SK-N-SH treated with all-trans-retinoic acid at 6 μM for 48 hours (cell line): ENCODE measurements around the gene ABCA3.

ENCODE experiments used
- ATAC-seq: fragments of 200-7000 bp; cut with Tn5 transposase; 3 replicates; pipeline ENCODE4 v1.9.1; 2020; ENCODE audit warnings: mild to moderate bottlenecking, moderate library complexity
- CSDC2 ChIP-seq: fragments of 250-450 bp; sonication (Bioruptor Pico); IDR thresholded peaks from 2 replicates; pipeline ENCODE4 v1.5.0; 2020; ENCODE audit warnings: mild to moderate bottlenecking, moderate library complexity
- GLIS3 ChIP-seq: fragments of 250-450 bp; sonication (Bioruptor Pico); IDR thresholded peaks from 2 replicates; pipeline ENCODE4 v1.5.0; 2020; ENCODE audit warnings: mild to moderate bottlenecking, moderate library complexity
- OSR1 ChIP-seq: fragments of 250-450 bp; sonication (Bioruptor Pico); IDR thresholded peaks from 2 replicates; pipeline ENCODE4 v1.8.0; 2022; ENCODE audit warnings: moderate library complexity, mild to moderate bottlenecking, inconsistent platforms
- PATZ1 ChIP-seq: fragments of 250-450 bp; sonication (Bioruptor Pico); IDR thresholded peaks from 2 replicates; pipeline ENCODE4 v1.8.0; 2020; ENCODE audit warnings: mild to moderate bottlenecking, moderate library complexity, borderline replicate concordance
- POU6F1 ChIP-seq: fragments of 250-450 bp; sonication (Bioruptor Pico); IDR thresholded peaks from 2 replicates; pipeline ENCODE4 v1.8.0; 2021; ENCODE audit warnings: low read depth, mild to moderate bottlenecking, moderate library complexity, borderline replicate concordance
- PPARA ChIP-seq: fragments of 250-450 bp; sonication (Bioruptor Pico); IDR thresholded peaks from 2 replicates; pipeline ENCODE4 v1.5.0; 2020; ENCODE audit warnings: mild to moderate bottlenecking, borderline replicate concordance
- RARB ChIP-seq: fragments of 250-450 bp; sonication (Bioruptor Pico); IDR thresholded peaks from 2 replicates; pipeline ENCODE4 v1.8.0; 2021; ENCODE audit warnings: mild to moderate bottlenecking, moderate library complexity
- TCF4 ChIP-seq: fragments of 250-450 bp; sonication (Bioruptor Pico); IDR thresholded peaks from 2 replicates; pipeline ENCODE4 v1.8.0; 2021; ENCODE audit warnings: mild to moderate bottlenecking, moderate library complexity, borderline replicate concordance
- TOX ChIP-seq: fragments of 250-450 bp; sonication (Bioruptor Pico); IDR thresholded peaks from 2 replicates; pipeline ENCODE4 v1.8.0; 2021; ENCODE audit warnings: mild to moderate bottlenecking, moderate library complexity, borderline replicate concordance
- TSHZ2 ChIP-seq: fragments of 250-450 bp; sonication (Bioruptor Pico); IDR thresholded peaks from 2 replicates; pipeline ENCODE4 v1.5.0; 2020; ENCODE audit warnings: mild to moderate bottlenecking, moderate library complexity
- ZC3H10 ChIP-seq: fragments of 250-450 bp; sonication (Bioruptor Pico); IDR thresholded peaks from 2 replicates; pipeline ENCODE4 v1.5.1; 2021; ENCODE audit warnings: mild to moderate bottlenecking, moderate library complexity
- ZFP3 ChIP-seq: fragments of 250-450 bp; sonication (Bioruptor Pico); IDR thresholded peaks from 2 replicates; pipeline ENCODE4 v1.5.0; 2020; ENCODE audit warnings: mild to moderate bottlenecking, moderate library complexity
- ZNF8 ChIP-seq: fragments of 450-650 bp; formaldehyde crosslinking; IDR thresholded peaks from 2 replicates; pipeline ENCODE4 v1.5.0; 2020; ENCODE audit warnings: mild to moderate bottlenecking, moderate library complexity
- TF ChIP-seq, protein P1 (sequence below): fragments of 250-450 bp; sonication (Bioruptor Pico); IDR thresholded peaks from 2 replicates; pipeline ENCODE4 v1.5.1; 2020; ENCODE audit warnings: low read depth, mild to moderate bottlenecking, moderate library complexity
- TF ChIP-seq, protein P2 (sequence below): fragments of 250-450 bp; sonication (Bioruptor Pico); IDR thresholded peaks from 2 replicates; pipeline ENCODE4 v1.5.1; 2021; ENCODE audit warnings: mild to moderate bottlenecking, moderate library complexity

Gene ABCA3

GRCh38 chr16:2365397-2366294 is 25.1 kb upstream of the ABCA3 start (continued):
- TF ChIP-seq, protein P1, sequence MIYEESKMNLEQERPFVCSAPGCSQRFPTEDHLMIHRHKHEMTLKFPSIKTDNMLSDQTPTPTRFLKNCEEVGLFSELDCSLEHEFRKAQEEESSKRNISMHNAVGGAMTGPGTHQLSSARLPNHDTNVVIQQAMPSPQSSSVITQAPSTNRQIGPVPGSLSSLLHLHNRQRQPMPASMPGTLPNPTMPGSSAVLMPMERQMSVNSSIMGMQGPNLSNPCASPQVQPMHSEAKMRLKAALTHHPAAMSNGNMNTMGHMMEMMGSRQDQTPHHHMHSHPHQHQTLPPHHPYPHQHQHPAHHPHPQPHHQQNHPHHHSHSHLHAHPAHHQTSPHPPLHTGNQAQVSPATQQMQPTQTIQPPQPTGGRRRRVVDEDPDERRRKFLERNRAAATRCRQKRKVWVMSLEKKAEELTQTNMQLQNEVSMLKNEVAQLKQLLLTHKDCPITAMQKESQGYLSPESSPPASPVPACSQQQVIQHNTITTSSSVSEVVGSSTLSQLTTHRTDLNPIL (CRISPR knock-in tag): no peak
- TF ChIP-seq GLIS3 (CRISPR knock-in tag): no peak
- TF ChIP-seq TCF4 (CRISPR knock-in tag): no peak

DNA sequence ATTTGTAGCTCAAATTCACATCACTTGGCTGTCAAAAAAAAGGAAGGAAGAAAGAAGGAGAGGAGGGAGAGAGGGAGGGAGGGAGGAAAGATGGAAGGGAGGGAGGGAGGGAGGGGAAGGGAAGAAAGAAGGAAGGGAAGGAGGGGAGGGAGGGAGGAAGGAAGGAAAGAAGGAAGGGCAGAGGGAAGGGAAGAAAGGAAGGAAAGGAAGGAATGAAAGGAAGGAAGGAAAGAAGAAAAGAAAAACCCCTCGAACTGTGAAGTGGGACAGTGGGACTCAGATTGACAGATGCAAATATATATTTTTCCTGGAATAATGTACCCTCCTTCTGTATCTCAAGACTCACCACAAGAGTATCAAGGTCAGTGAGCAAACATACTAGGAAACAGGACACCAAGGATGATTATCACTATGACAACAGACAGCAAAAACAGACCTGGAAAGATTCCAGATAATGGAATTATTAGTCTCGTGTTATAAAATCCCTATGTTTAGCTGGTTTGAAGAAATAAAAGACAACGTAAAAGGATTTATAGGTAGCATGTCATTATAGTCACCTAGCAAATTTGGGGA is 24.2 kb upstream of the ABCA3 start:
- ATAC-seq: peak; percentile 74
- TF ChIP-seq OSR1 (CRISPR knock-in tag) (no peak), TCF4 (CRISPR knock-in tag) (peak; percentile 51; the same call in 1 of the 2 replicates), TSHZ2 (CRISPR knock-in tag) (no peak), ZFP3 (no peak), ZNF8 (CRISPR knock-in tag) (no peak)
- TF ChIP-seq, protein P1 (CRISPR knock-in tag): no peak

DNA sequence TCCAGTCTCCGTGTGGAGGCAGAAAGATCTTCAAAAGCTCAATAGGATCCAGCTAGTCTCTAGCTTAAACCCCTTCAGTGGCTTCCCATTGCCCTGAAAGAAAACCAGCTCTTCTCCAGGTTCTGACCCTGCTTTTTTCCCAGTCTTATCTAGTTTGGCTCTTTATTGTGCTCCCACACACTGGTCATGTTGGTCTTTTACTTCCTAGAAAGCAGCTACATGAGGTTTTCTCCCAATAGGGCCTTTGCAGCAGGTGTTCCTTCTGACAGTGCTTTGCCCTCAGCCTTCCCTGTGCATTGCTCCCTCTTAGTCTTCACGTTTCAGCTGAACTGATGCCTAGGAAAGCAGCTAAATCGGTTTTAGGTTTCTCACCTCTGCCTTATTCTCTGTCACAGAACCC is 21.7 kb upstream of the ABCA3 start:
- TF ChIP-seq ZFP3: no peak
- no peak for TF ChIP-seq OSR1 (CRISPR knock-in tag)
- TF ChIP-seq TSHZ2 (CRISPR knock-in tag): no peak
- no peak for TF ChIP-seq ZC3H10 (CRISPR knock-in tag)
- TF ChIP-seq TOX: no peak
- TF ChIP-seq, all 23 proteins: peak for 0
- ATAC-seq: no peak

DNA sequence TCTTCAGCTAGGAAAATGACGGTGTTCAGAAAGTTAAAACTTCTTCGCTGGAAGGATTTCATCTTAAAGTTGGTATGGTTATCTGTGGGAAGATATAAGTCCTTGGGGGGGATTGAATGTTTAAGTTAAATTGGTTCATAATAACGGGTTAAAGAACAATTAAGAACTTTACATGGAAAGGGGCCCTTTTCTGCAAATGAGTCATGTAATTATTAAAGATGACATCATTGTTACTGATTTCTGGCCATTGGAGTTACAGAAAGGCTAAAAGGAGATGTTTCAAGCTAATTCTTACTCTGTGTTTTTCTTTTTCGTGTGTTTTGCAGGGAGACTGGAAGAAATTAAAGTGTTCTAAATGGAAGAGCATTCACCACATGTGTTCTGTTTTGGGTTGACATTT is 20.6 kb upstream of the ABCA3 start:
- no peak for ATAC-seq
- TF ChIP-seq TCF4 (CRISPR knock-in tag) (no peak), PPARA (CRISPR knock-in tag) (no peak), ZFP3 (no peak), PATZ1 (CRISPR knock-in tag) (no peak), POU6F1 (no peak), ZC3H10 (CRISPR knock-in tag) (no peak), CSDC2 (CRISPR knock-in tag) (no peak), RARB (CRISPR knock-in tag) (no peak)
- TF ChIP-seq, protein P2, sequence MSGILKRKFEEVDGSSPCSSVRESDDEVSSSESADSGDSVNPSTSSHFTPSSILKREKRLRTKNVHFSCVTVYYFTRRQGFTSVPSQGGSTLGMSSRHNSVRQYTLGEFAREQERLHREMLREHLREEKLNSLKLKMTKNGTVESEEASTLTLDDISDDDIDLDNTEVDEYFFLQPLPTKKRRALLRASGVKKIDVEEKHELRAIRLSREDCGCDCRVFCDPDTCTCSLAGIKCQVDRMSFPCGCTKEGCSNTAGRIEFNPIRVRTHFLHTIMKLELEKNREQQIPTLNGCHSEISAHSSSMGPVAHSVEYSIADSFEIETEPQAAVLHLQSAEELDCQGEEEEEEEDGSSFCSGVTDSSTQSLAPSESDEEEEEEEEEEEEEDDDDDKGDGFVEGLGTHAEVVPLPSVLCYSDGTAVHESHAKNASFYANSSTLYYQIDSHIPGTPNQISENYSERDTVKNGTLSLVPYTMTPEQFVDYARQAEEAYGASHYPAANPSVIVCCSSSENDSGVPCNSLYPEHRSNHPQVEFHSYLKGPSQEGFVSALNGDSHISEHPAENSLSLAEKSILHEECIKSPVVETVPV (CRISPR knock-in tag): no peak
- TF ChIP-seq, protein P1 (CRISPR knock-in tag): no peak
